ENCODE measurements around the gene SELENOI. TPM values are rescaled to one million over a fixed set of nuclear protein-coding genes. Genes with fewer than 3 reads are reported as not detected.

SELENOI gene
- polyA plus RNA-seq, 1 donor (not counting 4 experiments of a cell fraction or from before 2014, with no cell fraction given) = 38.1 TPM

- H3K9me3 ChIP-seq (ENCODE audit: control insufficient read depth, low read depth, low read length) = no peaks in the 10 kb centered on the region
- TF ChIP-seq EZH2 (IDR thresholded peaks at IDR 0.05; ENCODE audit: low read length) = no peak
- TF ChIP-seq CTCF (optimal IDR thresholded peaks at IDR 0.05 in 1 of 3, IDR thresholded peaks at IDR 0.05 in 1 of 3, conservative IDR thresholded peaks at IDR 0.05 in 1 of 3; ENCODE audit: extremely low read depth in 1 of 3, insufficient read depth in 2 of 3, low read length in 3 of 3) = no peak
- H3K9ac ChIP-seq (ENCODE audit: control insufficient read depth, extremely low read depth, insufficient read depth, low read length) = no peak overlapping the region
- no peaks in the 10 kb centered on the region for H3K4me1 ChIP-seq (ENCODE audit: control insufficient read depth, extremely low read depth, insufficient read depth, low read length)
- no peaks in the 10 kb centered on the region for H3K9me1 ChIP-seq (ENCODE audit: control insufficient read depth, extremely low read depth, insufficient read depth, low read length)
- no peaks in the 10 kb centered on the region for H3K36me3 ChIP-seq (ENCODE audit: control insufficient read depth in 2 of 2, extremely low read depth in 1 of 2, insufficient read depth in 2 of 2, low read length in 2 of 2)
- no peaks in the 10 kb centered on the region for H3K79me2 ChIP-seq (ENCODE audit: control insufficient read depth, insufficient read depth, low read length)
- H4K20me1 ChIP-seq (ENCODE audit: control insufficient read depth, extremely low read depth, insufficient read depth, low read length) = no peaks in the 10 kb centered on the region
- no peak overlapping the region for H3K27ac ChIP-seq (ENCODE audit: control insufficient read depth, insufficient read depth, low read length)
- peaks cover 8% of the 10 kb centered on the region for H3K27me3 ChIP-seq (ENCODE audit: control insufficient read depth, extremely low read depth, insufficient read depth, low read length)
- dilution Hi-C loops (cut with MboI; ENCODE audit: extremely low pct_ligation_motif_present, low sequenced_read_pairs) = no loop called here
- no peak overlapping the region for H3K4me3 ChIP-seq (ENCODE audit: control insufficient read depth in 2 of 3, extremely low read depth in 1 of 3, insufficient read depth in 2 of 3, low read depth in 1 of 3, low read length in 3 of 3)
- no peak overlapping the region for H2AFZ ChIP-seq (ENCODE audit: control insufficient read depth, low read length)
- no peak overlapping the region for H3K4me2 ChIP-seq (ENCODE audit: control insufficient read depth, extremely low read depth, insufficient read depth, low read depth, low read length)
- DNase-seq (ENCODE audit: low read depth, low spot score) (no peak), FAIRE-seq (no peak)
Observed at GRCh38 chr2:26430826-26431225, 84.9 kb downstream of the SELENOI start.

- no peak overlapping the region for H3K4me3 ChIP-seq (ENCODE audit: control insufficient read depth in 2 of 3, extremely low read depth in 1 of 3, insufficient read depth in 2 of 3, low read depth in 1 of 3, low read length in 3 of 3)
- H3K79me2 ChIP-seq (ENCODE audit: control insufficient read depth, insufficient read depth, low read length) = no peaks in the 10 kb centered on the region
- H3K9me1 ChIP-seq (ENCODE audit: control insufficient read depth, extremely low read depth, insufficient read depth, low read length) = no peaks in the 10 kb centered on the region
- DNase-seq (ENCODE audit: low read depth, low spot score) (no peak), FAIRE-seq (no peak)
- no peak overlapping the region for H3K27ac ChIP-seq (ENCODE audit: control insufficient read depth, insufficient read depth, low read length)
- TF ChIP-seq EZH2 (IDR thresholded peaks at IDR 0.05; ENCODE audit: low read length) (no peak), CTCF (optimal IDR thresholded peaks at IDR 0.05 in 1 of 3, IDR thresholded peaks at IDR 0.05 in 1 of 3, conservative IDR thresholded peaks at IDR 0.05 in 1 of 3; ENCODE audit: extremely low read depth in 1 of 3, insufficient read depth in 2 of 3, low read length in 3 of 3) (no peak)
- no peaks in the 10 kb centered on the region for H3K9me3 ChIP-seq (ENCODE audit: control insufficient read depth, low read depth, low read length)
- no peaks in the 10 kb centered on the region for H4K20me1 ChIP-seq (ENCODE audit: control insufficient read depth, extremely low read depth, insufficient read depth, low read length)
- H2AFZ ChIP-seq (ENCODE audit: control insufficient read depth, low read length) = no peak overlapping the region
- H3K36me3 ChIP-seq (ENCODE audit: control insufficient read depth in 2 of 2, extremely low read depth in 1 of 2, insufficient read depth in 2 of 2, low read length in 2 of 2) = no peaks in the 10 kb centered on the region
- peaks cover 8% of the 10 kb centered on the region for H3K27me3 ChIP-seq (ENCODE audit: control insufficient read depth, extremely low read depth, insufficient read depth, low read length)
- H3K4me1 ChIP-seq (ENCODE audit: control insufficient read depth, extremely low read depth, insufficient read depth, low read length) = no peaks in the 10 kb centered on the region
- no peak overlapping the region for H3K4me2 ChIP-seq (ENCODE audit: control insufficient read depth, extremely low read depth, insufficient read depth, low read depth, low read length)
- dilution Hi-C loops (cut with MboI; ENCODE audit: extremely low pct_ligation_motif_present, low sequenced_read_pairs) = no loop called here
- H3K9ac ChIP-seq (ENCODE audit: control insufficient read depth, extremely low read depth, insufficient read depth, low read length) = no peak overlapping the region
Observed at GRCh38 chr2:26432363-26432762, 86.4 kb downstream of the SELENOI start.

All from keratinocyte (primary cell).